ENCODE measurements around the gene ZNF540. TPM values are rescaled to one million over a fixed set of nuclear protein-coding genes. Genes with fewer than 3 reads are reported as not detected.

Gene ZNF540
- total RNA-seq, 1 experiment from 2014 or later, result not detected

DNA sequence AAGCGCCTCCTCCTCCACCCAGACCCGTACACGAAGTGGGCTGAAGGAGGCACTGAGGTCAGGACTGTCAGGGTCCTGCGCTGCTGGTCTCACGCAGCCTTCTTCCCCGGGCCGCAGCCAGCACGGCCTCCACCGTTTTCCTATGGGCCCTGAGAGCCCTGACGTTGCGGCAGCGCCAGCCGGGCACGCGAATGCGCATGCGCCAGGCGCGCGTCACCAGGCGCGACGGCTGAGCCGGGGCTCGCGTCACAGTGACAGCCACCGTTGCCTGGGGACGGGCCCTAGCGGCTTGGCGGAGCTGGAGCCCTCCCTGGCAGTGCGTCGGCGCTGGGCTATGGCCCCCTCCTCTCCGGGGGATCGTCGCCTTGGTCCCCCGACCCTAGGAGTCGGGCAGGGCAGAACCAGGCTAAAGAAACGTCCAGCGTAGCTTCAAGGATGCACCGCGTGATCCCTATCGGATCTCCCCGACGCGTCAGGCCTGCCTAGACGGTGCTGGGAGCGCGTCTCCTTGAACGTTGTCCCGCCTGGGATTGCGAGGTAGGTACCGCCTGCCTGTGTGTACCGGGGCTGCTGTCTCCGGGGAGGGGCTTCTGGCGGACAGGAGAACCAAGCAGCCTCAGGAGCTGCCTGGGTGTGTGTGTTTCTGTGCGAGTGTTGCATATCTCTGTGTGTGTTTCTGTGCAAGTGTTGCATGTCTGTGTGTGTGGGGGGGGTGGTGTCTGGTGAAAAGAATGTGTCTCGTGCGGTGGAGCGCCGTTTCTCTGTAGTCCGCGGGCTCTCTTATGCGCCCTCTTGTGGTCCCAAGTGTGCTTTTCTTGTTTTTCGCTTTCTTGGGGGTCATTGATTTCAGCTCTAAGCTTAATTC, 43.3 kb upstream of the ZNF540 start:
- ChIA-PET RAD21 (ENCODE audit: low non-redundant PET in 1 of 2, low total read pairs in 2 of 2, uncharacterized antibody in 2 of 2, unreplicated experiment in 2 of 2) (no interaction called here), POLR2A (no interaction called here), CTCF (no interaction called here)
- no TSS peak for BruUV-seq (replicated peaks)
- DNase-seq (ENCODE audit: low read depth, low spot score) (no peak), ATAC-seq (no peak)
- no peak overlapping the region for H3K9ac ChIP-seq (ENCODE audit: low read length)
- no peaks in the 10 kb centered on the region for H3K27me3 ChIP-seq (ENCODE audit: insufficient read depth, low read length)
- H4K20me1 ChIP-seq (ENCODE audit: insufficient read depth), result no peaks in the 10 kb centered on the region
- H3K27ac ChIP-seq (ENCODE audit: low read depth, low read length), result no peak overlapping the region
- H3K79me2 ChIP-seq (ENCODE audit: insufficient read depth, low read length), result no peaks in the 10 kb centered on the region
- TF ChIP-seq TCF7L2 (IDR thresholded peaks at IDR 0.05; ENCODE audit: borderline replicate concordance, extremely low read depth, insufficient read depth, insufficient read length) (no peak), CEBPB (IDR thresholded peaks at IDR 0.05; ENCODE audit: low read depth) (no peak), ZFX (IDR thresholded peaks at IDR 0.05) (no peak)
- H3K36me3 ChIP-seq (ENCODE audit: control insufficient read depth in 1 of 2, insufficient read depth in 2 of 2, low read length in 2 of 2), result no peaks in the 10 kb centered on the region
- no peaks in the 10 kb centered on the region for H3K4me1 ChIP-seq (ENCODE audit: control insufficient read depth in 1 of 2, insufficient read depth in 2 of 2, low read length in 2 of 2)
- no peaks in the 10 kb centered on the region for H3K9me2 ChIP-seq (ENCODE audit: insufficient read depth)
- H3K4me3 ChIP-seq (replicated peaks in 1 of 2; ENCODE audit: low read depth in 1 of 2, low read length in 2 of 2), result no peak overlapping the region
- intact Hi-C loops (cut with micrococcal nuclease), result no loop called here
- H3K9me3 ChIP-seq (ENCODE audit: control insufficient read depth in 1 of 2, insufficient read depth in 1 of 2, low read depth in 1 of 2, low read length in 2 of 2), result peaks cover 9 to 28% of the 10 kb centered on the region in 2 experiments; a peak in 2 of 4 replicates
- H2AFZ ChIP-seq (ENCODE audit: low read depth, low read length, poor library complexity, severe bottlenecking), result no peak overlapping the region
- no peak overlapping the region for H3K4me2 ChIP-seq (ENCODE audit: low read length)

DNA sequence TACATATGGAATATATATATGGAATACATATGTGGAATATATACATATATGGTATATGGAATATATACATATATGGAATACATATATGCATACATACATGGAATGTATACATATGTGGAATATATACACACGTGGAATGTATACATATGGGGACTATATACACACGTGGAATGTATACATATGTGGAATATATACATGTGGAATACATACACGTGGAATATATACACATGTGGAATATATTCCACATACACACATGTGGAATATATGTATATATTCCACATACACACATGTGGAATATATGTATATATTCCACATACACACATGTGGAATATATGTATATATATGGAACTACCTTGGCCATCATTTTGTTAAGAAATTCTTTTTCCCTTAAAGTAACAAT, 31.2 kb upstream of the ZNF540 start:
- TF ChIP-seq SP1 (IDR thresholded peaks at IDR 0.05; ENCODE audit: low read depth) (no peak), CEBPB (IDR thresholded peaks at IDR 0.05; ENCODE audit: low read depth) (no peak), JUND (IDR thresholded peaks at IDR 0.05) (no peak), ZNF274 (IDR thresholded peaks at IDR 0.05; ENCODE audit: low read depth, low read length) (no peak), TCF7L2 (IDR thresholded peaks at IDR 0.05; ENCODE audit: borderline replicate concordance, extremely low read depth, insufficient read depth, insufficient read length) (no peak), EZH2 (IDR thresholded peaks at IDR 0.05) (no peak), ELF1 (IDR thresholded peaks at IDR 0.05; ENCODE audit: borderline replicate concordance, low read depth) (no peak), SRF (IDR thresholded peaks at IDR 0.05; ENCODE audit: low read depth) (no peak), POLR2AphosphoS5 (IDR thresholded peaks at IDR 0.05; ENCODE audit: low read depth, low read length) (no peak)
- TF ChIP-seq, protein P1, sequence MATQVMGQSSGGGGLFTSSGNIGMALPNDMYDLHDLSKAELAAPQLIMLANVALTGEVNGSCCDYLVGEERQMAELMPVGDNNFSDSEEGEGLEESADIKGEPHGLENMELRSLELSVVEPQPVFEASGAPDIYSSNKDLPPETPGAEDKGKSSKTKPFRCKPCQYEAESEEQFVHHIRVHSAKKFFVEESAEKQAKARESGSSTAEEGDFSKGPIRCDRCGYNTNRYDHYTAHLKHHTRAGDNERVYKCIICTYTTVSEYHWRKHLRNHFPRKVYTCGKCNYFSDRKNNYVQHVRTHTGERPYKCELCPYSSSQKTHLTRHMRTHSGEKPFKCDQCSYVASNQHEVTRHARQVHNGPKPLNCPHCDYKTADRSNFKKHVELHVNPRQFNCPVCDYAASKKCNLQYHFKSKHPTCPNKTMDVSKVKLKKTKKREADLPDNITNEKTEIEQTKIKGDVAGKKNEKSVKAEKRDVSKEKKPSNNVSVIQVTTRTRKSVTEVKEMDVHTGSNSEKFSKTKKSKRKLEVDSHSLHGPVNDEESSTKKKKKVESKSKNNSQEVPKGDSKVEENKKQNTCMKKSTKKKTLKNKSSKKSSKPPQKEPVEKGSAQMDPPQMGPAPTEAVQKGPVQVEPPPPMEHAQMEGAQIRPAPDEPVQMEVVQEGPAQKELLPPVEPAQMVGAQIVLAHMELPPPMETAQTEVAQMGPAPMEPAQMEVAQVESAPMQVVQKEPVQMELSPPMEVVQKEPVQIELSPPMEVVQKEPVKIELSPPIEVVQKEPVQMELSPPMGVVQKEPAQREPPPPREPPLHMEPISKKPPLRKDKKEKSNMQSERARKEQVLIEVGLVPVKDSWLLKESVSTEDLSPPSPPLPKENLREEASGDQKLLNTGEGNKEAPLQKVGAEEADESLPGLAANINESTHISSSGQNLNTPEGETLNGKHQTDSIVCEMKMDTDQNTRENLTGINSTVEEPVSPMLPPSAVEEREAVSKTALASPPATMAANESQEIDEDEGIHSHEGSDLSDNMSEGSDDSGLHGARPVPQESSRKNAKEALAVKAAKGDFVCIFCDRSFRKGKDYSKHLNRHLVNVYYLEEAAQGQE (IDR thresholded peaks at IDR 0.05; ENCODE audit: low read depth), result no peak
- TF ChIP-seq, protein P2, sequence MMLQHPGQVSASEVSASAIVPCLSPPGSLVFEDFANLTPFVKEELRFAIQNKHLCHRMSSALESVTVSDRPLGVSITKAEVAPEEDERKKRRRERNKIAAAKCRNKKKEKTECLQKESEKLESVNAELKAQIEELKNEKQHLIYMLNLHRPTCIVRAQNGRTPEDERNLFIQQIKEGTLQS (IDR thresholded peaks at IDR 0.05), result no peak
- TF ChIP-seq, protein P3, sequence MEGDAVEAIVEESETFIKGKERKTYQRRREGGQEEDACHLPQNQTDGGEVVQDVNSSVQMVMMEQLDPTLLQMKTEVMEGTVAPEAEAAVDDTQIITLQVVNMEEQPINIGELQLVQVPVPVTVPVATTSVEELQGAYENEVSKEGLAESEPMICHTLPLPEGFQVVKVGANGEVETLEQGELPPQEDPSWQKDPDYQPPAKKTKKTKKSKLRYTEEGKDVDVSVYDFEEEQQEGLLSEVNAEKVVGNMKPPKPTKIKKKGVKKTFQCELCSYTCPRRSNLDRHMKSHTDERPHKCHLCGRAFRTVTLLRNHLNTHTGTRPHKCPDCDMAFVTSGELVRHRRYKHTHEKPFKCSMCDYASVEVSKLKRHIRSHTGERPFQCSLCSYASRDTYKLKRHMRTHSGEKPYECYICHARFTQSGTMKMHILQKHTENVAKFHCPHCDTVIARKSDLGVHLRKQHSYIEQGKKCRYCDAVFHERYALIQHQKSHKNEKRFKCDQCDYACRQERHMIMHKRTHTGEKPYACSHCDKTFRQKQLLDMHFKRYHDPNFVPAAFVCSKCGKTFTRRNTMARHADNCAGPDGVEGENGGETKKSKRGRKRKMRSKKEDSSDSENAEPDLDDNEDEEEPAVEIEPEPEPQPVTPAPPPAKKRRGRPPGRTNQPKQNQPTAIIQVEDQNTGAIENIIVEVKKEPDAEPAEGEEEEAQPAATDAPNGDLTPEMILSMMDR (IDR thresholded peaks at IDR 0.05 in 2 of 3, conservative IDR thresholded peaks at IDR 0.05 in 1 of 3; ENCODE audit: borderline replicate concordance in 1 of 3, insufficient read depth in 1 of 3, low read depth in 2 of 3, low read length in 2 of 3), result no peak
- Histone ChIP-seq H3K9me2 (ENCODE audit: insufficient read depth) (no peaks in the 10 kb centered on the region), H3K9me3 (ENCODE audit: control insufficient read depth in 1 of 2, insufficient read depth in 1 of 2, low read depth in 1 of 2, low read length in 2 of 2) (peaks cover 45 to 61% of the 10 kb centered on the region in 2 experiments; a peak in 3 of 4 replicates), H3K27ac (ENCODE audit: low read depth, low read length) (no peak overlapping the region), H4K20me1 (ENCODE audit: insufficient read depth) (no peaks in the 10 kb centered on the region), H3K4me3 (replicated peaks in 1 of 2; ENCODE audit: low read depth in 1 of 2, low read length in 2 of 2) (no peak overlapping the region), H3K4me2 (ENCODE audit: low read length) (no peak overlapping the region), H2AFZ (ENCODE audit: low read depth, low read length, poor library complexity, severe bottlenecking) (no peak overlapping the region), H3K36me3 (ENCODE audit: control insufficient read depth in 1 of 2, insufficient read depth in 2 of 2, low read length in 2 of 2) (no peaks in the 10 kb centered on the region), H3K4me1 (ENCODE audit: control insufficient read depth in 1 of 2, insufficient read depth in 2 of 2, low read length in 2 of 2) (no peaks in the 10 kb centered on the region), H3K27me3 (ENCODE audit: insufficient read depth, low read length) (no peaks in the 10 kb centered on the region), H3K79me2 (ENCODE audit: insufficient read depth, low read length) (no peaks in the 10 kb centered on the region), H3K9ac (ENCODE audit: low read length) (no peak overlapping the region)
- ChIA-PET CTCF (no interaction called here), RAD21 (ENCODE audit: low non-redundant PET in 1 of 2, low total read pairs in 2 of 2, uncharacterized antibody in 2 of 2, unreplicated experiment in 2 of 2) (no interaction called here), POLR2A (no interaction called here)
- no TSS peak for BruUV-seq (replicated peaks)
- DNase-seq (ENCODE audit: low read depth, low spot score), result no peak
- ATAC-seq, result no peak
- intact Hi-C loops (cut with micrococcal nuclease), result no loop called here
